Activated T-cell treated with anti-CD3 and anti-CD28 coated beads, Interleukin-2, amount 50 U/mL, for 4 hours (primary cell): Measurements from ENCODE around the gene ST3GAL3. TPM values are rescaled to one million over a fixed set of nuclear protein-coding genes. Genes with fewer than 3 reads are reported as not detected.

ENCODE experiments used
- ATAC-seq, 2 donors: fragments of 200-7000 bp; cut with Tn5 transposase; one replicate each; pipeline ENCODE4 v1.10.0; 2021
- DNase-seq: peaks from one replicate; pipeline ENCODE4 v3.0.0-alpha.2; 2020
- H3K27me3 Mint-ChIP-seq: one replicate; pipeline ENCODE4 v1.8.0; 2021; ENCODE audit warnings: low read depth, mixed read lengths
- H3K36me3 Mint-ChIP-seq: one replicate; pipeline ENCODE4 v1.8.0; 2022; ENCODE audit warnings: mixed read lengths; ENCODE audit not compliant: insufficient read depth
- H3K4me1 Mint-ChIP-seq: one replicate; pipeline ENCODE4 v1.8.0; 2021; ENCODE audit warnings: low read depth, mixed read lengths
- H3K4me3 Mint-ChIP-seq: one replicate; pipeline ENCODE4 v1.8.0; 2021; ENCODE audit warnings: mild to moderate bottlenecking, moderate library complexity, mixed read lengths
- H3K9me3 Mint-ChIP-seq: one replicate; pipeline ENCODE4 v1.8.0; 2021; ENCODE audit warnings: mixed read lengths
- total RNA-seq, 3 donors: library from RNA; stranded (reverse); gene quantifications; one replicate each; pipeline ENCODE4 v1.2.1, GENCODE V29; 2021

ST3GAL3 gene
- total RNA-seq, 3 donors from 2014 or later = 5.7 to 6.6 (median 6.3) TPM

GRCh38 chr1:43958351-43959255, 251.3 kb downstream of the ST3GAL3 start:
- Mint-ChIP-seq H3K36me3 (peaks cover 32% of the 10 kb centered on the region), H3K4me1 (no peaks in the 10 kb centered on the region), H3K4me3 (no peak overlapping the region), H3K27me3 (no peaks in the 10 kb centered on the region), H3K9me3 (no peaks in the 10 kb centered on the region)
- DNase-seq = no peak
- no peak for ATAC-seq

DNA sequence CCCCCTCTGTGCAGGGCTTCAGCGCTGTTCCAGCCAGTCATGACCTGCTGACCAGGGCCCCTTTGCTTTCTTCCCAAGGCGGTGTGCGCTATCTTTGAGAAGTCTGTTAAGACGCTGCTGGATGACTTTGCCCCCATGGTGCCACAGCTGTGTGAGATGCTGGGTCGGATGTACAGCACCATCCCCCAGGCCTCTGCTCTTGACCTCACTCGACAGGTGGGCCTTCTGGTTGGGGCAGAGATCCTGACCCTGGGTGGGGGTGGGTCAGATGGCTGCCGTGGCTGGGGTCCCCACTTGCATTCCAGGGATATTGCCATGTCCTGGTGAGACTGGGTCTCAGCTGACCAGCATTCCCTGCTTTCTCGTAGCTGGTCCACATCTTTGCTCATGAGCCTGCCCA, 253.5 kb downstream of the ST3GAL3 start:
- no peak for DNase-seq
- no peaks in the 10 kb centered on the region for H3K27me3 Mint-ChIP-seq
- ATAC-seq = no peak
- H3K4me3 Mint-ChIP-seq = no peak overlapping the region
- no peaks in the 10 kb centered on the region for H3K4me1 Mint-ChIP-seq
- no peaks in the 10 kb centered on the region for H3K9me3 Mint-ChIP-seq
- peaks cover 32% of the 10 kb centered on the region for H3K36me3 Mint-ChIP-seq

GRCh38 chr1:43961692-43962091, 254.4 kb downstream of the ST3GAL3 start:
- no peak for ATAC-seq
- H3K36me3 Mint-ChIP-seq = peaks cover 33% of the 10 kb centered on the region
- no peaks in the 10 kb centered on the region for H3K4me1 Mint-ChIP-seq
- no peak for DNase-seq
- H3K4me3 Mint-ChIP-seq = no peak overlapping the region
- H3K9me3 Mint-ChIP-seq = no peaks in the 10 kb centered on the region
- H3K27me3 Mint-ChIP-seq = no peaks in the 10 kb centered on the region

DNA sequence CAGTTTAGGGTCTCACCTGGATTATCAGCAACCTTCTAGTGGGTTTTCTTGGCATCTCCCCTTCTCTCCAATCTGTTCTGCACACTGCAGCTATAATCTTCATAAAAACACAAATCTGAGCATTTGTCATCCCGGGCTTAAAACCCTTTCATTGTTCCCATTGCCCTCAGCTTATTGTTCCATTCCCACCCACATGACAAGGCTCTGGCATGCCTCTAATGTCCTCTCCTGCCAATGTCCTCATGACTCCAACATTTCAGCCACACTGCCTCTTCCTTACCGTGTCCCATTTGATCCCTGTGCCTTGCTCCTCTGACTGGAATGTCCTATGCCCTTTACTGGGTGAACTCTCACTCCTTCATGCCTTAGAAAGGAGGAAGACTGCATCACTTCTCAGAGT, 255.0 kb downstream of the ST3GAL3 start:
- no peaks in the 10 kb centered on the region for H3K4me1 Mint-ChIP-seq
- H3K9me3 Mint-ChIP-seq = no peaks in the 10 kb centered on the region
- DNase-seq (no peak), ATAC-seq (no peak)
- H3K27me3 Mint-ChIP-seq = no peaks in the 10 kb centered on the region
- H3K4me3 Mint-ChIP-seq = no peak overlapping the region
- peaks cover 30% of the 10 kb centered on the region for H3K36me3 Mint-ChIP-seq

DNA sequence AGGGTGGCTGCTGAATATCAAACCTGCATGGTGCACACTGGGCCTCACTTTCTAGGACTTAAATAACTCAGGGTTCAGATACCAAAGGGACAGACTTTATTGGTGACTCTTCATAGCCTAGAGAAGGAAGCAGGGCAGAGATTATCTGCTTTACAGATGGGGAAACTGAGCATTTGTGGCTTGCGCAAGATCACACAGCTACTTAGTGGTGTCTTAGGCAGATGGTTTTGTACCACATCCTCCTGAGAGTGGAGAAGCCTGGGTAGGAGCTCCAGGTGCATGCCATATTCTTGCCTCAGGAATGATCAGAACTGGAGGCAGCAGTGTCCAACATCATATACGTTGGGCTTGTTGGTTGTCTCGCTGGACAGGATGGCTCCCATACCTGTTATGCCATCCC, 255.7 kb downstream of the ST3GAL3 start:
- no peaks in the 10 kb centered on the region for H3K27me3 Mint-ChIP-seq
- H3K4me3 Mint-ChIP-seq = no peak overlapping the region
- peaks cover 28% of the 10 kb centered on the region for H3K36me3 Mint-ChIP-seq
- ATAC-seq (no peak), DNase-seq (no peak)
- no peaks in the 10 kb centered on the region for H3K4me1 Mint-ChIP-seq
- no peaks in the 10 kb centered on the region for H3K9me3 Mint-ChIP-seq

DNA sequence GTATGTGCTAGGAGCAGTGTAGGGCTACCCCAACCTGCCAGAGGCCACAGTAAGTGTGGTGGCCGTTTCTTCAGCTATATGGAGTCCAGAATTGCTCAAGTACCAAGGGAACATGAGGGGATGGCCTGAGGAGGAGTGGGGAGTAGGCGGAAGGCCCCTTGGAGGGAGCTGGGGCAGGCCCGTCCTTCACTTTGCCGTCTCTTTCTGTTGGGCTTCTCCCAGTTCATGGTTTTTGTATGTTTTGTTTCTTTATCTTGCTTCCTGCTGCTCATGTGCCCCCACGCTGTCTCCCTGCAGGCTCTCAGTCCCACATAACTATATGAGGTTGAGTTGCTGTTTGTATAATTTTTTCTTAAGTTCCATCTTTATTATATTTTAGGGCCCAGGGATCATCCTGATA, 256.6 kb downstream of the ST3GAL3 start:
- DNase-seq (no peak), ATAC-seq (no peak)
- no peak overlapping the region for H3K4me3 Mint-ChIP-seq
- no peaks in the 10 kb centered on the region for H3K9me3 Mint-ChIP-seq
- no peaks in the 10 kb centered on the region for H3K4me1 Mint-ChIP-seq
- H3K36me3 Mint-ChIP-seq = peaks cover 21% of the 10 kb centered on the region
- no peaks in the 10 kb centered on the region for H3K27me3 Mint-ChIP-seq

GRCh38 chr1:43965316-43965715, 258.0 kb downstream of the ST3GAL3 start:
- H3K9me3 Mint-ChIP-seq = no peaks in the 10 kb centered on the region
- DNase-seq = no peak
- H3K4me1 Mint-ChIP-seq = peaks cover 11% of the 10 kb centered on the region
- no peak for ATAC-seq
- peaks cover 19% of the 10 kb centered on the region for H3K36me3 Mint-ChIP-seq
- H3K27me3 Mint-ChIP-seq = no peaks in the 10 kb centered on the region
- H3K4me3 Mint-ChIP-seq = no peak overlapping the region

GRCh38 chr1:43968348-43968948, 261.1 kb downstream of the ST3GAL3 start:
- DNase-seq (no peak), ATAC-seq (no peak)

DNA sequence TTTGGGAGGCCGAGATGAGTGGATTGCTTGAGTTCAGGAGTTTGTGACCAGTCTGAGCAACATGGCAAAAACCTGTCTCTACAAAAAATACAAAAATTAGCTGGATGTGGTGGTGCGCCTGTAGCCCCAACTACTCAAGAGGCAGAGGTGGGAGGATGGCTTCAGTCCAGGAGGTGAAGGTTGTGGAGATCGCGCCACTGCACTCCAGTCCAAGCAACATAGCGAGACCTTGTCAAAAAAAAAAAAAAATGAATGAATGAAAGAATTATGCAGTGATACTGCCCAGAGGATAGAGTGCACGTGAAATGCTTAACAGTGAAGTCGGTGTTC, 262.0 kb downstream of the ST3GAL3 start:
- ATAC-seq (no peak), DNase-seq (no peak)
- Mint-ChIP-seq H3K9me3 (no peaks in the 10 kb centered on the region), H3K36me3 (peaks cover 22% of the 10 kb centered on the region), H3K4me3 (peak overlapping the region; percentile 99), H3K27me3 (no peaks in the 10 kb centered on the region), H3K4me1 (peaks cover 31% of the 10 kb centered on the region)

More at GRCh38 chr1:43968348-43968948, 261.1 kb downstream of the ST3GAL3 start:
- no peaks in the 10 kb centered on the region for H3K9me3 Mint-ChIP-seq
- H3K36me3 Mint-ChIP-seq = peaks cover 17% of the 10 kb centered on the region
- no peaks in the 10 kb centered on the region for H3K27me3 Mint-ChIP-seq
- H3K4me3 Mint-ChIP-seq = no peak overlapping the region
- H3K4me1 Mint-ChIP-seq = peaks cover 22% of the 10 kb centered on the region

GRCh38 chr1:43969746-43970466, 262.6 kb downstream of the ST3GAL3 start, which contains the start of gene DPH2:
Gene DPH2, plus strand, starts transcription at chr1:43970010. Its CDS starts 166 bp downstream, at chr1:43970176.
- Mint-ChIP-seq H3K4me3 (peak within 1 kb of the TSS; percentile 99), H3K4me1 (peaks cover 32% of the 10 kb centered on the region), H3K27me3 (no peaks in the 10 kb centered on the region), H3K9me3 (no peaks in the 10 kb centered on the region), H3K36me3 (peaks cover 22% of the 10 kb centered on the region)
- ATAC-seq (peak; percentile 90 to 92), DNase-seq (peak; percentile 93)

DNA sequence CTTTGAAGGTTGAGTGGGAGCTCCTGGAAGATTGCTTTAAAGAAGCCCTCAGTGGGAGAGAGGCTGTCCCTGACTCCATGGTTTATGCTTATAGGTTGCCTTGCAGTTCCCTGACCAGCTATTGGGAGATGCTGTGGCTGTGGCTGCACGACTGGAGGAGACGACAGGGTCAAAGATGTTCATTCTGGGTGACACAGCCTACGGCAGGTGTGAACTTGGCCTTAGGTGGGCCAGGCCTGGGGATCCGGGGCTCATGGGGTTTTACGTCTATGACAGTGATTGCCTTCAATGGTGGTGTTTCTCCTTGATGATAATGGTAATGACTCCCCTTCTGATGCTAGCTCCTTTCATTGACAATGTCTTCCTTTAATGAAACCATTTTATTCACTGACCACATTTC, 263.2 kb downstream of the ST3GAL3 start:
- Mint-ChIP-seq H3K4me3 (peak overlapping the region; percentile 99), H3K4me1 (peaks cover 34% of the 10 kb centered on the region), H3K27me3 (no peaks in the 10 kb centered on the region), H3K36me3 (peaks cover 22% of the 10 kb centered on the region), H3K9me3 (no peaks in the 10 kb centered on the region)
- ATAC-seq = no peak
- DNase-seq = no peak

- ATAC-seq (no peak), DNase-seq (no peak)
- no peaks in the 10 kb centered on the region for H3K27me3 Mint-ChIP-seq
- no peaks in the 10 kb centered on the region for H3K9me3 Mint-ChIP-seq
- peaks cover 37% of the 10 kb centered on the region for H3K4me1 Mint-ChIP-seq
- H3K36me3 Mint-ChIP-seq = peaks cover 22% of the 10 kb centered on the region
- peak overlapping the region; percentile 99 for H3K4me3 Mint-ChIP-seq
Observed at GRCh38 chr1:43970911-43971310, 263.6 kb downstream of the ST3GAL3 start.

DNA sequence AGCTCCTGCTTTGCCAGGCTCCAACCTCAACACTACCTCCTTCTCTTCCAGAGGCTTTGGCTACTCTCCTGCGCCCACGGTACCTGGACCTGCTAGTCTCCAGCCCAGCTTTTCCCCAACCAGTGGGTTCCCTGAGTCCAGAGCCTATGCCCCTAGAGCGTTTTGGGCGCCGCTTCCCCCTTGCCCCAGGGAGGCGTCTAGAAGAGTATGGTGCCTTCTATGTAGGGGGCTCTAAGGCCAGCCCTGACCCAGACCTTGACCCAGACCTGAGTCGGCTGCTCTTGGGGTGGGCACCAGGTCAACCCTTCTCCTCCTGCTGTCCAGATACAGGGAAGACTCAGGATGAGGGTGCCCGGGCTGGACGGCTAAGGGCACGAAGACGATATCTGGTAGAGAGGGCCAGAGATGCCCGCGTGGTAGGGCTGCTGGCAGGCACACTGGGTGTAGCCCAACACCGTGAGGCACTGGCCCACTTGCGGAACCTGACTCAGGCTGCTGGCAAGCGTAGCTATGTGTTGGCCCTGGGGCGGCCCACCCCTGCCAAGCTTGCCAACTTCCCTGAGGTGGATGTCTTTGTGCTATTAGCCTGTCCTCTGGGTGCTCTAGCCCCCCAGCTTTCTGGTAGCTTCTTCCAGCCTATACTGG, 264.1 kb downstream of the ST3GAL3 start:
- H3K4me1 Mint-ChIP-seq = peaks cover 42% of the 10 kb centered on the region

GRCh38 chr1:43973981-43974442, 266.7 kb downstream of the ST3GAL3 start:
- DNase-seq (no peak), ATAC-seq (no peak)
- H3K27me3 Mint-ChIP-seq = no peaks in the 10 kb centered on the region
- H3K4me1 Mint-ChIP-seq = peaks cover 62% of the 10 kb centered on the region
- peaks cover 36% of the 10 kb centered on the region for H3K36me3 Mint-ChIP-seq
- no peaks in the 10 kb centered on the region for H3K9me3 Mint-ChIP-seq
- peak overlapping the region; percentile 89 for H3K4me3 Mint-ChIP-seq

More for the DNA sequence above, 264.1 kb downstream of the ST3GAL3 start:
- peak overlapping the region; percentile 99 for H3K4me3 Mint-ChIP-seq
- H3K36me3 Mint-ChIP-seq = peaks cover 22% of the 10 kb centered on the region
- ATAC-seq (no peak), DNase-seq (no peak)
- no peaks in the 10 kb centered on the region for H3K9me3 Mint-ChIP-seq
- H3K27me3 Mint-ChIP-seq = no peaks in the 10 kb centered on the region
